Heart left ventricle (tissue), 13 donors: ENCODE results near the gene CLDN7.

Experiments used
- CTCF ChIP-seq, 12 donors: fragments of 200-600 bp; sonication (generic) in 4 of 12; IDR thresholded peaks; one replicate each; pipeline versions ENCODE4 v1.5.0 to v1.8.0; 2018 to 2022; ENCODE audit warnings: antibody characterized with exemption in 12 of 12, mild to moderate bottlenecking in 5 of 12
- POLR2A ChIP-seq, 2 donors: fragments of 450-650 bp; IDR thresholded peaks; one replicate each; pipeline ENCODE4 v1.6.1; 2017; ENCODE audit warnings: antibody characterized with exemption in 2 of 2, mild to moderate bottlenecking in 2 of 2, moderate library complexity in 2 of 2
- donor health status: ischemic (EF 13 %, LVEDD 7.1; RV severe dilation, severe dysfunction).
- donor health status: DM: no; HTN: yes; CAD: no.
- donor health status: DM: no; HTN: no; CAD: no.
- donor health status: ischemic (EF 25% LVEDD 6.9; RV normal size, moderate dysfunction).
- donor health status: ischemic (EF 25% LVEDD 5.7; RV mildly dilated, moderate dysfunction).
- donor health status: ischemic (EF 35%, LVEDD 5.7; RV mildly dilated, moderate dysfunction).
- donor health status: nonischemic (EF 11% LVEDD 7.7; RV severe dilation, severe dysfunction).
- donor health status: DM: yes; HTN: yes; CAD: no.
- donor health status: PGD.
- donor health status: ischemic (EF 29% LVEDD 5.4; RV normal size, mild dysfunction).
- donor health status: nonischemic (EF 23%, LVEDD 6.1; RV moderate dilation, normal function).

GRCh38 chr17:7239091-7240027, 22.9 kb downstream of the CLDN7 start, which contains the start of gene PHF23:
- TF ChIP-seq CTCF (IDR thresholded peaks at IDR 0.05) (peak in 1 of 12 donors; percentile 9), POLR2A (IDR thresholded peaks at IDR 0.05) (peak in 1 of 2 donors; percentile 56)
